ENCODE measurements around the gene MRTFB. TPM values are rescaled to one million over a fixed set of nuclear protein-coding genes. Genes with fewer than 3 reads are reported as not detected.

Gene MRTFB
- total RNA-seq, 2 experiments from 2014 or later, result 18.0 to 19.4 TPM

- Histone ChIP-seq H3K4me1 (ENCODE audit: insufficient read depth, low read length) (no peaks in the 10 kb centered on the region), H3K9me3 (ENCODE audit: control insufficient read depth in 1 of 2, insufficient read depth in 1 of 2, low read length in 2 of 2) (no peaks in the 10 kb centered on the region), H3K36me3 (ENCODE audit: insufficient read depth, low read length) (peaks cover 21% of the 10 kb centered on the region), H3K27ac (ENCODE audit: low read depth in 1 of 2, low read length in 2 of 2) (no peak overlapping the region), H3K27me3 (ENCODE audit: control insufficient read depth in 1 of 2, insufficient read depth in 2 of 2, low read length in 2 of 2) (no peaks in the 10 kb centered on the region), H3K4me3 (ENCODE audit: low read length) (no peak overlapping the region)
- no peaks in the 10 kb centered on the region for H3K27me3 Mint-ChIP-seq
- no peak overlapping the region for H3K4me3 Mint-ChIP-seq
- intact Hi-C loops (cut with DNase I, micrococcal nuclease), result no loop called here
- POLR2A ChIA-PET, result no interaction called here
- no peaks in the 10 kb centered on the region for H3K9me3 Mint-ChIP-seq
- ATAC-seq (ENCODE audit: poor library complexity) (no peak), DNase-seq (no peak)
- TF ChIP-seq, protein P1, sequence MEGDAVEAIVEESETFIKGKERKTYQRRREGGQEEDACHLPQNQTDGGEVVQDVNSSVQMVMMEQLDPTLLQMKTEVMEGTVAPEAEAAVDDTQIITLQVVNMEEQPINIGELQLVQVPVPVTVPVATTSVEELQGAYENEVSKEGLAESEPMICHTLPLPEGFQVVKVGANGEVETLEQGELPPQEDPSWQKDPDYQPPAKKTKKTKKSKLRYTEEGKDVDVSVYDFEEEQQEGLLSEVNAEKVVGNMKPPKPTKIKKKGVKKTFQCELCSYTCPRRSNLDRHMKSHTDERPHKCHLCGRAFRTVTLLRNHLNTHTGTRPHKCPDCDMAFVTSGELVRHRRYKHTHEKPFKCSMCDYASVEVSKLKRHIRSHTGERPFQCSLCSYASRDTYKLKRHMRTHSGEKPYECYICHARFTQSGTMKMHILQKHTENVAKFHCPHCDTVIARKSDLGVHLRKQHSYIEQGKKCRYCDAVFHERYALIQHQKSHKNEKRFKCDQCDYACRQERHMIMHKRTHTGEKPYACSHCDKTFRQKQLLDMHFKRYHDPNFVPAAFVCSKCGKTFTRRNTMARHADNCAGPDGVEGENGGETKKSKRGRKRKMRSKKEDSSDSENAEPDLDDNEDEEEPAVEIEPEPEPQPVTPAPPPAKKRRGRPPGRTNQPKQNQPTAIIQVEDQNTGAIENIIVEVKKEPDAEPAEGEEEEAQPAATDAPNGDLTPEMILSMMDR (IDR thresholded peaks at IDR 0.05), result no peak
- no peaks in the 10 kb centered on the region for H3K4me1 Mint-ChIP-seq (ENCODE audit: low read depth)
- H3K36me3 Mint-ChIP-seq (ENCODE audit: low read depth), result peaks cover 78% of the 10 kb centered on the region
- no peak overlapping the region for H3K27ac Mint-ChIP-seq
- CTCF ChIA-PET, result no interaction called here
These were observed 144.8 kb downstream of the MRTFB start for GRCh38 chr16:14215941-14216340.

DNA sequence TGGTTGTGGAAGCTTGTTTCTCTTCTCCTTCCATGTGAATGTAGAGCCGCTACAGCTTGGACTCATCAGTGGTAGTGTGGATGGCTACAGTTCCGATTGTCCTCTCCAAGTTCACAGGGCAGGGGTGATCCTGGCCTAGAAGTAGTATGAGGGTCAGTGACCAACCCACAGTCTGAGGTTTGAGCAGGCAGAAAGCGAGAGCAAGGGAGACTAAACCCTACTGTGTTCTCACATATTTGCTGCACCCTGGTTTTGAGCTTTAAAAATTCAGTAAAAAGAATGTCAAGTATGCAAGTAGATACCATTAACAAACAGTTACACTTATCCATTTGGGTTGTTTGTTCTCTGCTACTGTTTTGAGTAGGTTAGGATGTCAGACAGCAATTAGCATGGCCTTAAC lies 148.9 kb downstream of the MRTFB start:
- peaks cover 23% of the 10 kb centered on the region for H3K36me3 ChIP-seq (ENCODE audit: insufficient read depth, low read length)
- Mint-ChIP-seq H3K9me3 (no peaks in the 10 kb centered on the region), H3K4me3 (no peak overlapping the region), H3K27ac (no peak overlapping the region), H3K27me3 (no peaks in the 10 kb centered on the region), H3K36me3 (ENCODE audit: low read depth) (peaks cover 93% of the 10 kb centered on the region), H3K4me1 (ENCODE audit: low read depth) (no peaks in the 10 kb centered on the region)
- DNase-seq (no peak), ATAC-seq (ENCODE audit: poor library complexity) (no peak)
- H3K4me1 ChIP-seq (ENCODE audit: insufficient read depth, low read length), result no peaks in the 10 kb centered on the region
- no peak overlapping the region for H3K4me3 ChIP-seq (ENCODE audit: low read length)
- H3K27ac ChIP-seq (ENCODE audit: low read depth in 1 of 2, low read length in 2 of 2), result no peak overlapping the region
- intact Hi-C loops (cut with DNase I, micrococcal nuclease), result no loop called here
- ChIA-PET POLR2A (no interaction called here), CTCF (no interaction called here)
- H3K9me3 ChIP-seq (ENCODE audit: control insufficient read depth in 1 of 2, insufficient read depth in 1 of 2, low read length in 2 of 2), result no peaks in the 10 kb centered on the region
- TF ChIP-seq, protein P1 (IDR thresholded peaks at IDR 0.05), result no peak
- H3K27me3 ChIP-seq (ENCODE audit: control insufficient read depth in 1 of 2, insufficient read depth in 2 of 2, low read length in 2 of 2), result no peaks in the 10 kb centered on the region

DNA sequence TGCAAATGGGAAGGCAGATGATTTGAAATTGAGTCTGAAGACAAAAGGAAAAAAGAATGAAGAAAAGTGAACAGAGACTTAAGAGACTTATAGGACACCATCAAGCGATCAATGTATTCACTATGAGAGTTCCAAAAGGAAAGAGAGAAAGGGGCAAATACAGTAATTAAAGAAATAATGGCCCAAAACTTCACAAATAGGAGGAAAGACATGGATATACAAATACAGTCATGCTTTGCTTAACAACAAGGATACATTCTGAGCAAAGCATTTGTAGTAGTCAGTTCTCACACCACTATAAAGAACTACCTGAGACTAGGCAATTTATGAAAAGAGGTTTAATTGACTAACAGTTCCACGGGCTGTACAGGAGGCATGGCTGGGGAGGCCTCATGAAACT lies 152.5 kb downstream of the MRTFB start:
- POLR2A ChIA-PET, result no interaction called here
- no peaks in the 10 kb centered on the region for H3K4me1 Mint-ChIP-seq (ENCODE audit: low read depth)
- TF ChIP-seq, protein P1 (IDR thresholded peaks at IDR 0.05), result no peak
- no peak overlapping the region for H3K4me3 ChIP-seq (ENCODE audit: low read length)
- peaks cover 7% of the 10 kb centered on the region for H3K36me3 ChIP-seq (ENCODE audit: insufficient read depth, low read length)
- no peaks in the 10 kb centered on the region for H3K27me3 Mint-ChIP-seq
- H3K9me3 Mint-ChIP-seq, result no peaks in the 10 kb centered on the region
- CTCF ChIA-PET, result no interaction called here
- intact Hi-C loops (cut with DNase I, micrococcal nuclease), result no loop called here
- H3K36me3 Mint-ChIP-seq (ENCODE audit: low read depth), result peaks cover 73% of the 10 kb centered on the region
- H3K27ac Mint-ChIP-seq, result no peak overlapping the region
- no peaks in the 10 kb centered on the region for H3K9me3 ChIP-seq (ENCODE audit: control insufficient read depth in 1 of 2, insufficient read depth in 1 of 2, low read length in 2 of 2)
- H3K27ac ChIP-seq (ENCODE audit: low read depth in 1 of 2, low read length in 2 of 2), result no peak overlapping the region
- H3K4me1 ChIP-seq (ENCODE audit: insufficient read depth, low read length), result no peaks in the 10 kb centered on the region
- DNase-seq (no peak), ATAC-seq (ENCODE audit: poor library complexity) (no peak)
- no peaks in the 10 kb centered on the region for H3K27me3 ChIP-seq (ENCODE audit: control insufficient read depth in 1 of 2, insufficient read depth in 2 of 2, low read length in 2 of 2)
- no peak overlapping the region for H3K4me3 Mint-ChIP-seq
